ENCODE data around the gene SMIM8. TPM values are rescaled to one million over a fixed set of nuclear protein-coding genes. Genes with fewer than 3 reads are reported as not detected.

The SMIM8 gene
- total RNA-seq, 1 donor from 2014 or later: 2.9 TPM

- H3K27ac ChIP-seq: no peak overlapping the region
- H3K4me1 ChIP-seq: peaks cover 0 to 3% of the 10 kb centered on the region in 2 donors
- H3K9me3 ChIP-seq: no peaks in the 10 kb centered on the region
- H3K27me3 ChIP-seq: no peaks in the 10 kb centered on the region
- no peaks in the 10 kb centered on the region for H3K36me3 ChIP-seq
- DNase-seq (ENCODE audit: low spot score in 2 of 2): no peak
- no peak for TF ChIP-seq CTCF (IDR thresholded peaks at IDR 0.05)
- no peak overlapping the region for H3K4me3 ChIP-seq
- intact Hi-C loops (cut with DNase I): no loop called here
These were observed 14.0 kb downstream of the SMIM8 start for GRCh38 chr6:87336367-87336766.

- Histone ChIP-seq H3K27ac (no peak overlapping the region), H3K36me3 (peaks cover 0 to 5% of the 10 kb centered on the region in 2 donors), H3K27me3 (no peaks in the 10 kb centered on the region), H3K4me3 (no peak overlapping the region), H3K9me3 (no peaks in the 10 kb centered on the region), H3K4me1 (no peaks in the 10 kb centered on the region)
- intact Hi-C loops (cut with DNase I): no loop called here
- TF ChIP-seq CTCF (IDR thresholded peaks at IDR 0.05): no peak
- DNase-seq (ENCODE audit: low spot score in 2 of 2): no peak
These were observed 17.8 kb downstream of the SMIM8 start for GRCh38 chr6:87340230-87340629.

GRCh38 chr6:87341158-87341557 lies 18.8 kb downstream of the SMIM8 start:
- intact Hi-C loops (cut with DNase I): no loop called here
- no peaks in the 10 kb centered on the region for H3K27me3 ChIP-seq
- no peak for TF ChIP-seq CTCF (IDR thresholded peaks at IDR 0.05)
- peaks cover 0 to 7% of the 10 kb centered on the region in 2 donors for H3K36me3 ChIP-seq
- no peak overlapping the region for H3K4me3 ChIP-seq
- H3K4me1 ChIP-seq: no peaks in the 10 kb centered on the region
- no peak for DNase-seq (ENCODE audit: low spot score in 2 of 2)
- no peak overlapping the region for H3K27ac ChIP-seq
- H3K9me3 ChIP-seq: no peaks in the 10 kb centered on the region

GRCh38 chr6:87341899-87342298 lies 19.5 kb downstream of the SMIM8 start:
- no peak for TF ChIP-seq CTCF (IDR thresholded peaks at IDR 0.05)
- DNase-seq (ENCODE audit: low spot score in 2 of 2): no peak
- Histone ChIP-seq H3K9me3 (no peaks in the 10 kb centered on the region), H3K4me1 (no peaks in the 10 kb centered on the region), H3K4me3 (no peak overlapping the region), H3K27ac (no peak overlapping the region), H3K27me3 (no peaks in the 10 kb centered on the region), H3K36me3 (peaks cover 0 to 7% of the 10 kb centered on the region in 2 donors)
- intact Hi-C loops (cut with DNase I): no loop called here

GRCh38 chr6:87342829-87343228 lies 20.4 kb downstream of the SMIM8 start:
- H3K27me3 ChIP-seq: no peaks in the 10 kb centered on the region
- TF ChIP-seq CTCF (IDR thresholded peaks at IDR 0.05): no peak

GRCh38 chr6:87344731-87345130 lies 22.3 kb downstream of the SMIM8 start, which contains the start of gene C6orf163:
Gene C6orf163 (plus strand): TSS chr6:87344813. CDS start chr6:87345100, 287 bp downstream.
- Histone ChIP-seq H3K27me3 (no peaks in the 10 kb centered on the region), H3K36me3 (peaks cover 0 to 7% of the 10 kb centered on the region in 2 donors), H3K27ac (no peak within 1 kb of the TSS), H3K4me3 (no peak within 1 kb of the TSS), H3K4me1 (no peaks in the 10 kb centered on the region), H3K9me3 (no peaks in the 10 kb centered on the region)
- intact Hi-C loops (cut with DNase I): no loop called here
- no peak for TF ChIP-seq CTCF (IDR thresholded peaks at IDR 0.05)
- no peak for DNase-seq (ENCODE audit: low spot score in 2 of 2)

More at GRCh38 chr6:87342829-87343228, 20.4 kb downstream of the SMIM8 start:
- no peak for DNase-seq (ENCODE audit: low spot score in 2 of 2)
- Histone ChIP-seq H3K36me3 (peaks cover 0 to 7% of the 10 kb centered on the region in 2 donors), H3K27ac (no peak overlapping the region), H3K9me3 (no peaks in the 10 kb centered on the region), H3K4me1 (no peaks in the 10 kb centered on the region), H3K4me3 (no peak overlapping the region)
- intact Hi-C loops (cut with DNase I): no loop called here

Measured in ascending aorta (tissue), 2 donors.